Breast epithelium (tissue), 4 donors: ENCODE measurements around the gene TC2N. TPM values are rescaled to one million over a fixed set of nuclear protein-coding genes. Genes with fewer than 3 reads are reported as not detected.

ENCODE experiments used
- DNase-seq, 2 donors: peaks; one replicate each; pipeline ENCODE4 v3.0.0-alpha.2; 2019; ENCODE audit warnings: low spot score in 2 of 2
- H3K27ac ChIP-seq, 2 donors: fragments of 200-600 bp; sonication (generic) in 1 of 2; one replicate each; pipeline ENCODE4 v1.5.1; 2016 to 2019; ENCODE audit warnings: mild to moderate bottlenecking in 1 of 2
- H3K27me3 ChIP-seq, 2 donors: fragments of 200-600 bp; sonication (generic) in 1 of 2; one replicate each; pipeline versions ENCODE4 v1.5.1 to v1.6.0; 2017 to 2019; ENCODE audit warnings: control low read depth in 1 of 2, mild to moderate bottlenecking in 1 of 2
- H3K36me3 ChIP-seq: fragments of 200-600 bp; one replicate; pipeline ENCODE4 v1.5.1; 2019
- H3K4me1 ChIP-seq, 2 donors: fragments of 200-600 bp; sonication (generic); one replicate each; pipeline ENCODE4 v1.5.1; 2016 to 2019; ENCODE audit warnings: control low read depth in 1 of 2
- H3K4me3 ChIP-seq, 3 donors: fragments of 200-600 bp; sonication (generic); 1 replicate in 2 of 3; 2 replicates in 1 of 3; pipeline ENCODE4 v1.5.1; 2016 to 2019; ENCODE audit warnings: mild to moderate bottlenecking in 3 of 3, moderate library complexity in 2 of 3
- H3K9me3 ChIP-seq, 2 donors: fragments of 200-600 bp; sonication (generic) in 1 of 2; one replicate each; pipeline ENCODE4 v1.5.1; 2016 to 2019; ENCODE audit warnings: control low read depth in 1 of 2
- CTCF ChIP-seq, 3 donors: fragments of 450-650 bp; IDR thresholded peaks; one replicate each; pipeline ENCODE4 v1.5.1; 2016 to 2017; ENCODE audit warnings: antibody characterized with exemption in 3 of 3, mild to moderate bottlenecking in 3 of 3, moderate library complexity in 3 of 3
- POLR2A ChIP-seq: fragments of 450-650 bp; IDR thresholded peaks from one replicate; pipeline ENCODE4 v1.6.1; 2016; ENCODE audit warnings: antibody characterized with exemption, mild to moderate bottlenecking, moderate library complexity
- POLR2AphosphoS5 ChIP-seq, 3 donors: sonication (generic); formaldehyde crosslinking; IDR thresholded peaks; one replicate each; pipeline ENCODE4 v1.6.1; 2017; ENCODE audit warnings: antibody characterized with exemption in 3 of 3
- intact Hi-C: fragments of 100-400 bp; cut with DNase I; formaldehyde crosslinking; loops from one replicate; pipeline ENCODE4 v1.15.1; 2023; ENCODE audit warnings: low total_unique reads
- total RNA-seq, 3 donors: library from RNA; depleted of rRNA; stranded (reverse); fragments of >200 nt; gene quantifications; one replicate each; pipeline ENCODE4 v1.1.0, GENCODE V29; 2016

TC2N gene
- total RNA-seq, 3 donors from 2014 or later = 36.6 to 169 (median 166) TPM

- no peak for DNase-seq
- no peaks in the 10 kb centered on the region for H3K4me1 ChIP-seq
- H3K27me3 ChIP-seq = no peaks in the 10 kb centered on the region
- no peak overlapping the region for H3K27ac ChIP-seq
- H3K36me3 ChIP-seq = no peaks in the 10 kb centered on the region
- TF ChIP-seq POLR2A (no peak), POLR2AphosphoS5 (IDR thresholded peaks at IDR 0.05) (no peak), CTCF (IDR thresholded peaks at IDR 0.05) (no peak)
- no peaks in the 10 kb centered on the region for H3K9me3 ChIP-seq
- H3K4me3 ChIP-seq = no peak overlapping the region
- intact Hi-C loops = no loop called here
These were observed 6.2 kb downstream of the TC2N start for GRCh38 chr14:91861091-91861490.

GRCh38 chr14:91860238-91860637, 7.1 kb downstream of the TC2N start:
- Histone ChIP-seq H3K36me3 (no peaks in the 10 kb centered on the region), H3K4me3 (no peak overlapping the region), H3K27ac (no peak overlapping the region), H3K9me3 (no peaks in the 10 kb centered on the region), H3K4me1 (no peaks in the 10 kb centered on the region), H3K27me3 (no peaks in the 10 kb centered on the region)
- intact Hi-C loops = no loop called here
- DNase-seq = no peak
- TF ChIP-seq CTCF (IDR thresholded peaks at IDR 0.05) (no peak), POLR2A (no peak), POLR2AphosphoS5 (IDR thresholded peaks at IDR 0.05) (no peak)

GRCh38 chr14:91858536-91859275, 8.6 kb downstream of the TC2N start:
- peak in 1 of 2 donors; percentile 31 for DNase-seq
- Histone ChIP-seq H3K4me1 (no peaks in the 10 kb centered on the region), H3K4me3 (no peak overlapping the region), H3K36me3 (no peaks in the 10 kb centered on the region), H3K27me3 (no peaks in the 10 kb centered on the region), H3K9me3 (no peaks in the 10 kb centered on the region), H3K27ac (peak overlapping the region; percentile 61 to 77)
- intact Hi-C loops = no loop called here
- TF ChIP-seq POLR2A (no peak), CTCF (IDR thresholded peaks at IDR 0.05) (no peak), POLR2AphosphoS5 (IDR thresholded peaks at IDR 0.05) (peak in 2 of 3 donors; percentile 41 to 58)

GRCh38 chr14:91857614-91858013, 9.7 kb downstream of the TC2N start:
- TF ChIP-seq POLR2A = no peak
- no peak for DNase-seq
- Histone ChIP-seq H3K27me3 (no peaks in the 10 kb centered on the region), H3K27ac (peak overlapping the region in 1 of 2 donors; percentile 77), H3K36me3 (no peaks in the 10 kb centered on the region), H3K4me3 (no peak overlapping the region), H3K9me3 (no peaks in the 10 kb centered on the region), H3K4me1 (no peaks in the 10 kb centered on the region)
- intact Hi-C loops = no loop called here

- Histone ChIP-seq H3K27me3 (no peaks in the 10 kb centered on the region), H3K4me3 (no peak overlapping the region), H3K4me1 (no peaks in the 10 kb centered on the region), H3K36me3 (no peaks in the 10 kb centered on the region), H3K27ac (peak overlapping the region; percentile 43 to 77), H3K9me3 (no peaks in the 10 kb centered on the region)
- TF ChIP-seq POLR2AphosphoS5 (IDR thresholded peaks at IDR 0.05) (no peak), CTCF (IDR thresholded peaks at IDR 0.05) (no peak), POLR2A (no peak)
- intact Hi-C loops = no loop called here
- DNase-seq = no peak
These were observed 12.9 kb downstream of the TC2N start for GRCh38 chr14:91854327-91854934.
